ENCODE results near the gene BTF3. TPM values are rescaled to one million over a fixed set of nuclear protein-coding genes. Genes with fewer than 3 reads are reported as not detected.

The BTF3 gene
- total and polyA plus RNA-seq, 2 experiments from 2014 or later, result 506 to 1,148 TPM

DNA sequence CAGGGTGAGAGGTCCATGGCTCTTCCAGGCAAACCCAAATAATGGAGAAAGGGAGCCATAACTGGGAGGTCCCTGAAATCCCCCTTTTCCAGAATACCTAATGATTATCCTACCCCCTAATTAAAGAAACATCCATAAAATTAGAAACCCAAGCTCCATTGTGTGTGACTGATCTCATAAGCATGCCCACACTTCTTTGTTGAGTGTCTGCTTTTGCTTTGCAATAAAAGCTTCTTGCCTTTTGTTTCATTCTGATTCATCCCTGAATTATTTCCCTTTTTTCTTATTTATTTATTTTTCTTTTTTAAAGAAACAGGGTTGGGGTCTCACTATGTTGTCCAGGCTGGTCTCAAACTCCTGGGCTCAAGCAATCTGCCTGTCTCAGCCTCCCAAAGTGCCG lies 33.1 kb downstream of the BTF3 start (continued):
- TF ChIP-seq ZNF462 (CRISPR knock-in tag; IDR thresholded peaks at IDR 0.05), result no peak

DNA sequence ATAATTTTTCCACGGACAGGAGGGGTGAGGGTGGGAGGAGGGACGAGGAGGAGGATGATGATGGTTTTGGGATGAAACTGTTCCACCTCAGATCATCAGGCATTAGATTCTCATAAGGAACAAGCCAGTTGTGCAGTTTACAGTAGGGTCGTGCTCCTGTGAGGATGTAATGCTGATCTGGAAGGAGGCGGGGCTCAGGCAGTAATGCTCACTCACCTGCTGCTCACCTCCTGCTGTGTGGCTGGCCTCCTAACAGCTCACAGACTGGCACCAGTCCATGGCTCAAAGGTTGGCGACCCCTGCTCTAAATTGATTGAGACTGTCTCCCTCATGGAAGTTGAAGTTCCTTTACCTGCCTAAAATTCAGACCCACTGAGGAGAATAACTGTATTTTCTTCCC lies 34.0 kb downstream of the BTF3 start:
- Histone ChIP-seq H3K27me3 (ENCODE audit: insufficient read depth) (no peaks in the 10 kb centered on the region), H3K9me2 (ENCODE audit: insufficient read depth) (peaks cover 7% of the 10 kb centered on the region; the same call in 1 of the 2 replicates), H3K36me3 (ENCODE audit: insufficient read depth) (no peaks in the 10 kb centered on the region), H2AFZ (no peak overlapping the region), H3K4me2 (no peak overlapping the region), H3F3A (replicated peaks; ENCODE audit: low read depth) (no peaks in the 10 kb centered on the region), H3K4me3 (no peak overlapping the region), H3K79me2 (replicated peaks; ENCODE audit: insufficient read depth) (no peaks in the 10 kb centered on the region), H4K20me1 (replicated peaks; ENCODE audit: insufficient read depth) (no peaks in the 10 kb centered on the region), H3K27ac (ENCODE audit: low read depth) (no peak overlapping the region), H3K4me1 (ENCODE audit: insufficient read depth) (peaks cover 13% of the 10 kb centered on the region)
- Mint-ChIP-seq H3K4me1 (peaks cover 18% of the 10 kb centered on the region), H3K9me3 (peaks cover 31% of the 10 kb centered on the region), H3K27ac (no peak overlapping the region), H3K36me3 (ENCODE audit: low read depth) (peaks cover 17% of the 10 kb centered on the region), H3K27me3 (ENCODE audit: insufficient read depth, low read depth, poor library complexity) (peaks cover 11% of the 10 kb centered on the region), H3K4me3 (no peak overlapping the region)
- ATAC-seq (no peak), DNase-seq (ENCODE audit: low spot score) (no peak)
- TF ChIP-seq ZNF114 (CRISPR knock-in tag; IDR thresholded peaks at IDR 0.05) (no peak), ZNF462 (CRISPR knock-in tag; IDR thresholded peaks at IDR 0.05) (no peak), STAT1 (IDR thresholded peaks at IDR 0.05; ENCODE audit: unreplicated experiment) (no peak), JUNB (IDR thresholded peaks at IDR 0.05; ENCODE audit: unreplicated experiment) (no peak), EZH2phosphoT487 (IDR thresholded peaks at IDR 0.05; ENCODE audit: unreplicated experiment) (no peak)
- TF ChIP-seq, protein P1, sequence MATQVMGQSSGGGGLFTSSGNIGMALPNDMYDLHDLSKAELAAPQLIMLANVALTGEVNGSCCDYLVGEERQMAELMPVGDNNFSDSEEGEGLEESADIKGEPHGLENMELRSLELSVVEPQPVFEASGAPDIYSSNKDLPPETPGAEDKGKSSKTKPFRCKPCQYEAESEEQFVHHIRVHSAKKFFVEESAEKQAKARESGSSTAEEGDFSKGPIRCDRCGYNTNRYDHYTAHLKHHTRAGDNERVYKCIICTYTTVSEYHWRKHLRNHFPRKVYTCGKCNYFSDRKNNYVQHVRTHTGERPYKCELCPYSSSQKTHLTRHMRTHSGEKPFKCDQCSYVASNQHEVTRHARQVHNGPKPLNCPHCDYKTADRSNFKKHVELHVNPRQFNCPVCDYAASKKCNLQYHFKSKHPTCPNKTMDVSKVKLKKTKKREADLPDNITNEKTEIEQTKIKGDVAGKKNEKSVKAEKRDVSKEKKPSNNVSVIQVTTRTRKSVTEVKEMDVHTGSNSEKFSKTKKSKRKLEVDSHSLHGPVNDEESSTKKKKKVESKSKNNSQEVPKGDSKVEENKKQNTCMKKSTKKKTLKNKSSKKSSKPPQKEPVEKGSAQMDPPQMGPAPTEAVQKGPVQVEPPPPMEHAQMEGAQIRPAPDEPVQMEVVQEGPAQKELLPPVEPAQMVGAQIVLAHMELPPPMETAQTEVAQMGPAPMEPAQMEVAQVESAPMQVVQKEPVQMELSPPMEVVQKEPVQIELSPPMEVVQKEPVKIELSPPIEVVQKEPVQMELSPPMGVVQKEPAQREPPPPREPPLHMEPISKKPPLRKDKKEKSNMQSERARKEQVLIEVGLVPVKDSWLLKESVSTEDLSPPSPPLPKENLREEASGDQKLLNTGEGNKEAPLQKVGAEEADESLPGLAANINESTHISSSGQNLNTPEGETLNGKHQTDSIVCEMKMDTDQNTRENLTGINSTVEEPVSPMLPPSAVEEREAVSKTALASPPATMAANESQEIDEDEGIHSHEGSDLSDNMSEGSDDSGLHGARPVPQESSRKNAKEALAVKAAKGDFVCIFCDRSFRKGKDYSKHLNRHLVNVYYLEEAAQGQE (IDR thresholded peaks at IDR 0.05; ENCODE audit: unreplicated experiment), result no peak
